ENCODE results near the gene SLC37A3.
"Not testable (repeated sequence)": the region's sequence is repeated elsewhere in the genome, so short reads cannot be mapped to it uniquely, and the experiment has no call there.

The SLC37A3 gene

GRCh38 chr7:140417456-140418155, 19.3 kb upstream of the SLC37A3 start:
- H3K27ac ChIP-seq = no peak overlapping the region
- TF ChIP-seq, protein P1, sequence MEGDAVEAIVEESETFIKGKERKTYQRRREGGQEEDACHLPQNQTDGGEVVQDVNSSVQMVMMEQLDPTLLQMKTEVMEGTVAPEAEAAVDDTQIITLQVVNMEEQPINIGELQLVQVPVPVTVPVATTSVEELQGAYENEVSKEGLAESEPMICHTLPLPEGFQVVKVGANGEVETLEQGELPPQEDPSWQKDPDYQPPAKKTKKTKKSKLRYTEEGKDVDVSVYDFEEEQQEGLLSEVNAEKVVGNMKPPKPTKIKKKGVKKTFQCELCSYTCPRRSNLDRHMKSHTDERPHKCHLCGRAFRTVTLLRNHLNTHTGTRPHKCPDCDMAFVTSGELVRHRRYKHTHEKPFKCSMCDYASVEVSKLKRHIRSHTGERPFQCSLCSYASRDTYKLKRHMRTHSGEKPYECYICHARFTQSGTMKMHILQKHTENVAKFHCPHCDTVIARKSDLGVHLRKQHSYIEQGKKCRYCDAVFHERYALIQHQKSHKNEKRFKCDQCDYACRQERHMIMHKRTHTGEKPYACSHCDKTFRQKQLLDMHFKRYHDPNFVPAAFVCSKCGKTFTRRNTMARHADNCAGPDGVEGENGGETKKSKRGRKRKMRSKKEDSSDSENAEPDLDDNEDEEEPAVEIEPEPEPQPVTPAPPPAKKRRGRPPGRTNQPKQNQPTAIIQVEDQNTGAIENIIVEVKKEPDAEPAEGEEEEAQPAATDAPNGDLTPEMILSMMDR (IDR thresholded peaks at IDR 0.05) = no peak
- TF ChIP-seq ZFX (IDR thresholded peaks at IDR 0.05; ENCODE audit: borderline replicate concordance) = no peak

- no peak for TF ChIP-seq ZFX (IDR thresholded peaks at IDR 0.05; ENCODE audit: borderline replicate concordance)
- TF ChIP-seq, protein P1 (IDR thresholded peaks at IDR 0.05) = no peak
- no peak overlapping the region for H3K27ac ChIP-seq
These were observed 18.2 kb upstream of the SLC37A3 start for GRCh38 chr7:140416560-140416959.

- H3K27ac ChIP-seq = not testable (repeated sequence)
These were observed 17.5 kb upstream of the SLC37A3 start for GRCh38 chr7:140415816-140416215.

- TF ChIP-seq, protein P1 (IDR thresholded peaks at IDR 0.05) = no peak
- TF ChIP-seq ZFX (IDR thresholded peaks at IDR 0.05; ENCODE audit: borderline replicate concordance) = no peak
These were observed 17.0 kb upstream of the SLC37A3 start for GRCh38 chr7:140415361-140415760.

GRCh38 chr7:140404565-140405065, 6.3 kb upstream of the SLC37A3 start:
- TF ChIP-seq, protein P1 (IDR thresholded peaks at IDR 0.05) = no peak
- TF ChIP-seq ZFX (IDR thresholded peaks at IDR 0.05; ENCODE audit: borderline replicate concordance) = no peak
- peak overlapping the region; percentile 81 for H3K27ac ChIP-seq

More at GRCh38 chr7:140415361-140415760, 17.0 kb upstream of the SLC37A3 start:
- no peak overlapping the region for H3K27ac ChIP-seq

DNA sequence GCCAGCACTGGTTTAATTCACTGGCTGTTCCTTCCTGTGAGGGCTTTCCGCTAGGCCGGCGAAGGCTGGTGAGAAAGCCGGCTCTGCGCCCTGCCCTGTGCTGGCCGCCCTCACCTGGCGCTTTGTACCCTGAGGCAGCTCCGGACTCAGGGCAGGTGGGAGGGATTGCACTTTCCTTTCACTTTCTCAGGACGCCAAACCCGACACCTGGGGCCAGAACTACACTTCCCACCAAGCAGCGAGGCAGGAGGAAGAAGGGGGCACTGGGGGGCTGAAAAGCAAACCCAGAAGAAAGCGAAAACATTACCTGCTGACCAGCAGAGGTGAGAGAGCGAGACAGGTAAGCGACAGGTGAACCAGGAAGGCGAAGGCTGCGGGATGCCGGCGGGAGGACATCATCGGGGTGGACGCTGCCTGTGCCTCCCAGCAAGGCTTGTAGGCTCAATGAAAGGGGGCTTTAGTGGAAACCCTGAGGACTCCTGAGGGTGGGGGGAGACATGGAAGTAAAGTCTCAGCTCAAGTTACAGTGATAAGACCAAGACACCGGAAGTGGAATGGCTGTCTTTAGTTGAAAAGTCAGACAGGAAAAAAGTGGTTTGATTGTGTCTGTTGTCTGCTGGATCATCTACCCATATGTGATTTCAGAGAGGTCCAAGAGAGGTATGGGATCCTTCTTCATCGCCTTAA, 5.7 kb upstream of the SLC37A3 start, which contains the start of gene RAB19:
Gene RAB19, plus strand, starts transcription at position 181 of the 687 bp plus-strand sequence. CDS start 3,589 bp downstream, outside the sequence.
- TF ChIP-seq, protein P1 (IDR thresholded peaks at IDR 0.05) = no peak
- no peak for TF ChIP-seq ZFX (IDR thresholded peaks at IDR 0.05; ENCODE audit: borderline replicate concordance)
- H3K27ac ChIP-seq = peak within 1 kb of the TSS; percentile 81

DNA sequence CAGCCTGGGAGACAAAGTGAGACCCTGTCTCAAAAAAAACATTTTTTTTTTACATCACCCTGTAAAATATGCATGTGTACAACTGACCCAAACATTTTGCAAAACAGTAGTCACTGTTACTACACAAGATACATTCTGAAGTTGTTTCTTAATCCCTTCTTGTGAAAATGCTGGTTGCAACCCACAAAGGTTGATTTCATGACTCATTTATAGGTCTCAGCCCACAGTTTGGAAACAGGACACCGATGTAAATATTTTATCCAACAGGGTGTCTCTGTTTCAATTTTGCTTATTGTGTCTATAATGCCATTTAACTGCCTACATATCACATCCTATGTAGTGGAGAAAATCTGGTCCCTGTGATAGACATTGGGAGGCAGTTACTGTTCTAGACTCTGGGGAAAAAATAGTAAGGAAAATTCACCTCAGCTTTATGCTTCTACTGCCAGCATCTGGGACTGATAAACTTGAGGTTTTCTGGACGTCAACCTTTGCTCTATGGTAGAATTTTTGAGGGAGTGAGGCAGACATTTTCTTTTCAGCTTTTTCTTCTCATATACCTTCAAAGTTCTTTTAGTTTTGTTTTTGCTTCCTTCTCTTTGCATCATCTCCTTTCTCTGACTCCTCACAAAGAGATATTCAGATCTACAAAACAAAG, 4.0 kb upstream of the SLC37A3 start:
- no peak overlapping the region for H3K27ac ChIP-seq
- TF ChIP-seq, protein P1 (IDR thresholded peaks at IDR 0.05) = no peak
- TF ChIP-seq ZFX (IDR thresholded peaks at IDR 0.05; ENCODE audit: borderline replicate concordance) = no peak

All from 22Rv1 (cell line).